Mammary epithelial cell (primary cell): Measurements from ENCODE around the gene LRRC37A.
"Not testable (repeated sequence)": the region's sequence is repeated elsewhere in the genome, so short reads cannot be mapped to it uniquely, and the experiment has no call there.

Source experiments
- CTCF ChIP-seq, 2 donors: IDR thresholded peaks in 1 of 2; conservative IDR thresholded peaks in 1 of 2; 2 replicates each; pipeline ENCODE4 v1.5.1; 2011 to 2012; ENCODE audit warnings: inconsistent platforms in 2 of 2, low read length in 2 of 2, mild to moderate bottlenecking in 2 of 2, control low read depth in 1 of 2, low read depth in 1 of 2; ENCODE audit not compliant: insufficient read depth in 1 of 2; ENCODE audit errors: extremely low read depth in 1 of 2
- EZH2 ChIP-seq: IDR thresholded peaks from 2 replicates; pipeline ENCODE4 v1.6.1; 2012; ENCODE audit warnings: low read length, inconsistent platforms, borderline replicate concordance

- not testable (repeated sequence) for TF ChIP-seq CTCF (conservative IDR thresholded peaks at IDR 0.05 in 1 of 2, IDR thresholded peaks at IDR 0.05 in 1 of 2; ENCODE audit: extremely low read depth in 1 of 2, insufficient read depth in 1 of 2, low read depth in 1 of 2, low read length in 2 of 2); EZH2
These were observed 10.5 kb upstream of the LRRC37A start for GRCh38 chr17:46284467-46284866.
